Left ventricle myocardium inferior (tissue), 1 donor: ENCODE data around the gene SORCS1. TPM values are rescaled to one million over a fixed set of nuclear protein-coding genes. Genes with fewer than 3 reads are reported as not detected.

Source experiments
- DNase-seq: peaks from one replicate; pipeline ENCODE4 v3.0.0-alpha.2; 2020
- H3K27ac ChIP-seq: fragments of 200-600 bp; replicated peaks from 2 replicates; pipeline ENCODE4 v1.8.0; 2021
- H3K27me3 ChIP-seq: fragments of 200-600 bp; 2 replicates; pipeline ENCODE4 v1.8.0; 2021; ENCODE audit warnings: low read depth
- H3K36me3 ChIP-seq: fragments of 200-600 bp; 2 replicates; pipeline ENCODE4 v1.8.0; 2021
- H3K4me1 ChIP-seq: fragments of 200-600 bp; 2 replicates; pipeline ENCODE4 v1.8.0; 2021
- H3K4me3 ChIP-seq: fragments of 200-600 bp; 2 replicates; pipeline ENCODE4 v1.8.0; 2021; ENCODE audit warnings: mild to moderate bottlenecking, moderate library complexity
- H3K9me3 ChIP-seq: fragments of 200-600 bp; replicated peaks from 2 replicates; pipeline ENCODE4 v1.8.0; 2021
- CTCF ChIP-seq: fragments of 200-600 bp; IDR thresholded peaks from 2 replicates; pipeline ENCODE4 v1.8.0; 2021; ENCODE audit warnings: antibody characterized with exemption, mild to moderate bottlenecking, borderline replicate concordance
- intact Hi-C: fragments of 100-400 bp; cut with micrococcal nuclease; formaldehyde crosslinking; loops from one replicate; pipeline ENCODE4 v1.11.0; 2022
- total RNA-seq: library from RNA; stranded (reverse); fragmentation: NEBNext Ultra II Directional; extraction: Animal tissue kit (Norgen Biotek cat#: 25700); gene quantifications from one replicate; pipeline ENCODE4 v1.2.1, GENCODE V29; 2021
- donor health status: DM: no; HTN: yes; CAD: no; lungs with severe emphysema.

SORCS1 gene
- total RNA-seq, 1 donor from 2014 or later = 2.9 TPM

GRCh38 chr10:106648534-106649481, 515.7 kb downstream of the SORCS1 start:
- Histone ChIP-seq H3K27ac (no peak overlapping the region), H3K9me3 (no peaks in the 10 kb centered on the region), H3K4me1 (peaks cover 4% of the 10 kb centered on the region), H3K4me3 (no peak overlapping the region), H3K36me3 (no peaks in the 10 kb centered on the region), H3K27me3 (peaks cover 6% of the 10 kb centered on the region)
- DNase-seq = no peak
- TF ChIP-seq CTCF = no peak
- intact Hi-C loops = no loop called here

GRCh38 chr10:106643473-106643872, 521.0 kb downstream of the SORCS1 start:
- no peak for DNase-seq
- H3K4me3 ChIP-seq = no peak overlapping the region
- H3K27ac ChIP-seq = no peak overlapping the region
- intact Hi-C loops = no loop called here
- H3K27me3 ChIP-seq = peaks cover 6% of the 10 kb centered on the region
- H3K36me3 ChIP-seq = no peaks in the 10 kb centered on the region
- no peaks in the 10 kb centered on the region for H3K9me3 ChIP-seq
- TF ChIP-seq CTCF = no peak
- H3K4me1 ChIP-seq = peaks cover 2% of the 10 kb centered on the region

GRCh38 chr10:106637873-106638272, 526.6 kb downstream of the SORCS1 start:
- Histone ChIP-seq H3K27me3 (no peaks in the 10 kb centered on the region), H3K36me3 (no peaks in the 10 kb centered on the region), H3K4me1 (no peaks in the 10 kb centered on the region), H3K27ac (no peak overlapping the region), H3K9me3 (no peaks in the 10 kb centered on the region), H3K4me3 (no peak overlapping the region)
- no peak for TF ChIP-seq CTCF
- DNase-seq = no peak
- intact Hi-C loops = no loop called here

- Histone ChIP-seq H3K27ac (no peak overlapping the region), H3K36me3 (no peaks in the 10 kb centered on the region), H3K4me1 (no peaks in the 10 kb centered on the region), H3K9me3 (no peaks in the 10 kb centered on the region), H3K27me3 (no peaks in the 10 kb centered on the region), H3K4me3 (no peak overlapping the region)
- intact Hi-C loops = no loop called here
- DNase-seq = no peak
- TF ChIP-seq CTCF = no peak
Observed at GRCh38 chr10:106636766-106637491, 527.6 kb downstream of the SORCS1 start.

GRCh38 chr10:106635947-106636346, 528.6 kb downstream of the SORCS1 start:
- no peak overlapping the region for H3K4me3 ChIP-seq
- no peaks in the 10 kb centered on the region for H3K36me3 ChIP-seq
- H3K4me1 ChIP-seq = no peaks in the 10 kb centered on the region
- no peak for DNase-seq
- no peak for TF ChIP-seq CTCF
- no peaks in the 10 kb centered on the region for H3K27me3 ChIP-seq
- no peak overlapping the region for H3K27ac ChIP-seq
- intact Hi-C loops = no loop called here
- H3K9me3 ChIP-seq = no peaks in the 10 kb centered on the region
